ENCODE measurements around the gene PRAMEF18.
"Not testable (repeated sequence)": the region's sequence is repeated elsewhere in the genome, so short reads cannot be mapped to it uniquely, and the experiment has no call there.

Gene PRAMEF18, protein sequence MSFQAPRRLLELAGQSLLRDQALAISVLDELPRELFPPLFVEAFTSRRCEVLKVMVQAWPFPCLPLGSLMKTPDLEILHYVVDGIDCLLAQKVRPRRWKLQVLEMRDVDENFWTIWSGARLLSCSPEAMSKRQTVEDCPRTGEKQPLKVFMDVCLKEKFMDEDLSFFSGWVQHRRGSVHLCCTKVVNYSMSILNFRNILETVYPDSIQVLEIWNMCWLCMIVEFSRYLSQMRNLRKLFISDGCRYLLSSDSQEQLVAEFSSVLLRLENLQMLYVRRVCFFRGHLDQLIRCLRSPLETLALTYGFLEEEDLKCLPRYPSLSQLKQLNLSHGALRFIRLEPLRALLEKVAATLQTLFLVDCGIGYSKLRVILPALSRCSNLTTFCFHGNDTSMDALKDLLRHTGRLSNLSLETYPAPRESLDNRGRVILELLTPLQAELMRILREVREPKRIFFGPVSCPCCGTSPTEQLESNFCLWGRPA

DNA sequence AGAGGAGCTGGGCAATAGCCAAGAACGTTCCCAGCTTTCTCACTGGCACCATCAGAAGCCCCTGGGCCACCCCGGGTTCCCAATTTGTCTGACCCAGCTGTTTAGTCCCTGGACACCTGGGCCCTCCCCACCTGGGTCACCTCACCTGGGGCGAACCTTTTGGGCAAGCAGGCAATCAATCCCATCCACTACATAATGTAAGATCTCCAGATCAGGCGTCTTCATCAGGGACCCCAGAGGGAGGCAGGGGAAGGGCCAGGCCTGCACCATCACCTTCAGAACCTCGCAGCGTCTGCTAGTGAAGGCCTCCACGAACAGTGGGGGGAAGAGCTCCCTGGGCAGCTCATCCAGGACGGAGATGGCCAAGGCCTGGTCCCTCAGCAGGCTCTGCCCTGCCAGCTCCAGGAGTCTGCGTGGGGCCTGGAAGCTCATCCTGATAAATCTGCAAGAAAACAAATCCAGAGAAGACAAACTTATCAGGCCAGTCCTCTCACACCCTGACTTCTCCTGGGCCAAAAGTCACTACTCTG lies at the start of gene PRAMEF18:
TSS of gene PRAMEF18 (minus strand) at position 480 of the 530 bp plus-strand sequence. CDS start at position 432, 48 bp downstream.
- DNase-seq: not testable (repeated sequence)

DNA sequence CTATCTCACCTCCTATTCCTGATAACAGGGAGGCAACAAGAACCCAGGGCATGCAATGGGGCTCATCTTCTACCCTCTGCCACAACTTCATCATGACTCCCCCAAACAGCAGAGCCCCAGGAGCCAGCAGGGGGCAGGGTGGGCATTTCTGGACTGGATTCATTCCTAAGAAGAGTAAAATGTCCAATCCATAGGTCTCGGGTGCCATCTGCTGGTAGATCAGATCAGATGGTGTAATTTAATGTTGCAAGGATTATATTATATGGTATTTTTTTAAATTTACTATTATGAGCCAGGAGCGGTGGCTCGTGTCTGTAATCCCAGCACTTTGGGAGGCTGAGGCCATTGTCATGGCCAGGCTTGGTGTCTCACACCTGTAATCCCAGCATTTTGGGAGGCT lies 39.2 kb upstream of the PRAMEF18 start:
- not testable (repeated sequence) for DNase-seq

DNA sequence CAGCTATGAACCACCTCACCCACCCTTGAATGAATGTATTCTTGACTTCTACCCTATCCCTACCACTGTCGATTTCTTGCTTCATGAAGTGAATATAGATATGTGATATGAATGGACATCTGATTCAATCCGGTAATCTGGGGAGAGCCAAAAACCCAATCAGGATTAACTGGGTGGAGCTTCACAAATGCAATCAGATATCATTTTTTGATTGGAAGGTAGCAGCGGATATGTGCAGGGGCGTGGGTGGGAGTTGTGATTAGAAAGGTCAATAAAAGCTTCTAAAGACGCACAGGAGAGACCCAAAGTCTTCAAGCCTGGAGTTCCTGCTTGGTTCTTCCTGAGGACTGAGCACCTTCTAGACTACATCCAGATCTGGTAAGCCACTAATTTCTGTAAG lies 27.9 kb upstream of the PRAMEF18 start, which contains the start of gene PRAMEF5:
TSS of gene PRAMEF5 (plus strand) at position 301 of the 400 bp plus-strand sequence. CDS start 5,071 bp downstream, outside the sequence.
- not testable (repeated sequence) for DNase-seq

DNA sequence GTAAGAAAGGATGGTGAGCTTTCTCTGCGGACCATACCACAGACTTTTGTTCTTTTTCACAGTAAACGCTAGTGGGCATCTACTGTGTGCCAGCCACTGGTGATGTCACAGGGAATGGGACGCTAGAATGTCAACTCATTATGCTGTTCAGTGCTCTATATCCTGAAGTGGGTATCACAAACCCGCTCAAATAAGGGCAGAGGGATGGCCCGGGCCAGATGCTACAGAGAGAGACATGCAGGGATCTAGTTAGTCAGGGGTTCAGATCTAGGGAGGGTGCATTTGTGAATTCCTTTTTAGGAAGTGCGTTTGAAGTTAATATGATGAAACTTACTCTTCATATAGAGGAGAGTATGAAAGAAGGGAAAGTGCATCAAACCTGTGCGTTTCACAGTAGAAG lies 21.2 kb upstream of the PRAMEF18 start:
- not testable (repeated sequence) for DNase-seq

GRCh38 chr1:13246554-13246871 lies 20.6 kb upstream of the PRAMEF18 start:
- not testable (repeated sequence) for DNase-seq

DNA sequence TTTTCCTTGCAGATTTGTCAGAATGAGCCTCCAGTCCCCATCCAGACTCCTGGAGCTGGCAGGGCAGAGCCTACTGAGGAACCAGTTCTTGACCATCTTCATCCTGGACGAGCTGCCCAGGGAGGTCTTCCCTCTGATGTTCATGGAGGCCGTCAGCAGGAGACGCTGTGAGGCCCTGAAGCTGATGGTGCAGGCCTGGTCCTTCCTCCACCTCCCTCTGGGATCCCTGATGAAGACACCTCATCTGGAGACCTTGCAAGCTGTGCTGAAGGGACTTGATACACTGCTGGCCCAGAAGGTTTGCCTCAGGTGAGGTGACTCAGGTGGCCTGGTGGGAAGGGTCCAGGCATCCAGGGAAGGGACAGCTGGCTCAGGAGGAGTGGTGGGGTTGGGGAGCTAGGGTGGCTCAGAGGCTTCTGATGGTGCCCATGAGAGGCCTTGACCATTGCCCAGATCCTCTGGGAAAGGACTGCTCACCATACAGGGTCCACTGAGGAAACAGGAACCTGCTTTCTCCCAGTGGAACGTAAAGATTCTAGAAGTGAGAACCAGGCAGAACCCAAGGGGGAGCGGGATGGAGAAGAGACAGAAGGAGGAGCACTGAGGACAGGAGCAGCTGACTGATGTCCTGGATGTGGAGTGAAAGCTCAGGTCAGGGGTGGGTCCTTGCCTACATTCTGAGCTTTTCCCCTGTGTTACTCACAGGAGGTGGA lies 20.0 kb upstream of the PRAMEF18 start:
- DNase-seq: not testable (repeated sequence)

DNA sequence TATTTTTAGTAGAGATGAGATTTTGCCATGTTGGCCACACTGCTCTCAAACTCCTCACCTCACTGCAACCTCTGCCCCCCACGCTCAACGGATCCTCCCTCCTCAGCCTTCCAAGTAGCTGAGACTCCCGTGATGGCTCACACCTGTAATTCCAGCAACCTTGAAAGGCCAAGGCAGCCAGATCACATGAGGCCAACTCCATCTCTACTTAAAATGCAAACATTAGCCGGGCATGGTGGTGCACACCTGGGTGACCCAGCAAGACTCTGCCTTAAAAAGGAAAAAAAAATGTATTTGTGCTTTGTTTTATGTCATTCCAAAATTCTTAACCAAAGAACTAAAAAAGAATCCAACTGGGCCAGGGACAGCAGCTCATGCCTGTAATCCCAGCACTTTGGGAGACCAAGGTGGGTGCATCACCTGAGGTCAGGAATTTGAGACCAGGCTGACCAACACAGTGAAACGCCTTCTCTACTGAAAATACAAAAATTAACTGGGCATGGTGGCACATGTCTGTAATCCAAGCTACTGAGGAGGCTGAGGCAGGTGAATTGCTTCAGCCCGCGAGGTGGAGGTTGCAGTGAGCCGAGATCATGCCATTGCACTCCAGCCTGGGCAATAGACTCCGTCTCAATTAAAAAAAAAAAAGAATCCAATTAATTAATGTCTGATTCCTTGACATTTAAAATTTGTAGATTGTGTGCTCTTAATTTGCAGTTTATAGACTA lies 17.7 kb upstream of the PRAMEF18 start:
- not testable (repeated sequence) for DNase-seq

DNA sequence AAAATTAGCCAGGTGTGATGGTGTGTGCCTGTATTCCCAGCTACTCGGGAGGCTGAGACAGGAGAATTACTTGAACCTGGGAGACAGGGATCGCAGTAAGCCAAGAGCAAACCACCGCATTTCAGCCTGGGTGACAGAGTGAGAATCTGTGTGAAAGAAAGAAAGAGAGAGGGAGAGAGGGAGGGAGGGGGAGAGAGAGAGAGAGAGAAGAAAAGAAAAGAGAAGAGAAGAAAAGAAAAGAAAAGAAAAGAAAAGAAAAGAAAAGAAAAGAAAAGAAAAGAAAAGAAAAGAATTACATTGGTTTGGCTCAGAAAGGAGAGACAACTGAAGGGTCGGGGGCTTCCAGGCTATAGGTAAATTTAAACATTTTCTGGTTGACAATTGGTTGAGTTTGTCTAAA lies 13.7 kb upstream of the PRAMEF18 start:
- DNase-seq: not testable (repeated sequence)

- DNase-seq: not testable (repeated sequence)
These were observed 11.6 kb upstream of the PRAMEF18 start for GRCh38 chr1:13237572-13237971.

DNA sequence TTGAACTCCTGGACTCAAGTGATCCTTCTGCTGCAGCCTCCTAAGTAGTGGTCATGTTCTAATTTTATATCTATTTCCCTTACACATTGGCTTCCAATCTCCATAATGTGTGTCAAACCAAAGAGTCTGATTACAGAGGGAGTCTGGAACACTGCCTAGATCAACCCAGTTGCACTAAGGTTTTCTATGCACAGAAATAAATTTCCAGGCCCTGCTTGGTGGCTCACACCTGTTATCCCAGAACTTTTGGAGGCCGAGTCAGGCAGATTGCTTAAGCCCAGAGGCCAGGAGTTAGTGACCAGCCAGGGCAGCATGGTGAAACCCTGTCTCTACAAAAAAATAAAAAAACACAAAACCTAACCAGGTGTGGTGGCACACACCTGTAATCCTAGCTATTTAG lies 8.1 kb upstream of the PRAMEF18 start:
- not testable (repeated sequence) for DNase-seq

GRCh38 chr1:13232056-13232455 lies 6.1 kb upstream of the PRAMEF18 start:
- DNase-seq: not testable (repeated sequence)

DNA sequence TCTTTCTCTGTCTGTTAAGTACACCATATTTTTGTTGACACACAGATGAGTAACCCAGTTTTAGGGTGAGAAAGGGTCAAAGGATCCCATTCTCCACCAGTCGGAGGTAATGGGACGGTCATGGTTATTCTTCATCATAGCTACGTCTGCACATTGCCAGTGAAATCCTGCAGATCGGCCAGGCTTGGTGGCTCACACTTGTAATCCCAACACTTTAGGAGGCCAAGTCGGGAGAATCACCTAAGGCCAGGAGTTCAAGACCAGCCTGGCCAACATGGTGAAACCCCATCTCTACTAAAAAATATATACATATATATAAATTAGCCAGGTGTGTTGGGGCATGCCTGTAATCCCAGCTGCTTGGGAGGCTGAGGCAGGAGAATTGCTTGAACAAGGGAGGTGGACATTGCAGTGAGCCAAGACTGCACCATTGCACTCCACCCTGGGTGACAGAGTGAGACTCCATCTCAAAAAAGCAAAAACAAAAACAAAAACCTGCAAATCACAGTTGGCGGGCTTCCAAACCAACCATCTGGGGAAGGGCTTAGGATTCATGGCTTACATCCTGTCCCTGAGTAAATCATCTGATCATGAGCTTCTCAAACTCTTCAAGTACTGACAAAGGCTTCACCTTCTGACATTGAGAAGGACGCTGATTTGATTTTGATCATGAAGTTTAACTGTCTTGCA lies 5.3 kb upstream of the PRAMEF18 start:
- DNase-seq: not testable (repeated sequence)

- not testable (repeated sequence) for DNase-seq
These were observed 4.6 kb upstream of the PRAMEF18 start for GRCh38 chr1:13230601-13231000.

- not testable (repeated sequence) for DNase-seq
These were observed 4.1 kb upstream of the PRAMEF18 start for GRCh38 chr1:13230096-13230495.

GRCh38 chr1:13228343-13228781 lies 2.4 kb upstream of the PRAMEF18 start:
- DNase-seq: no peak

DNA sequence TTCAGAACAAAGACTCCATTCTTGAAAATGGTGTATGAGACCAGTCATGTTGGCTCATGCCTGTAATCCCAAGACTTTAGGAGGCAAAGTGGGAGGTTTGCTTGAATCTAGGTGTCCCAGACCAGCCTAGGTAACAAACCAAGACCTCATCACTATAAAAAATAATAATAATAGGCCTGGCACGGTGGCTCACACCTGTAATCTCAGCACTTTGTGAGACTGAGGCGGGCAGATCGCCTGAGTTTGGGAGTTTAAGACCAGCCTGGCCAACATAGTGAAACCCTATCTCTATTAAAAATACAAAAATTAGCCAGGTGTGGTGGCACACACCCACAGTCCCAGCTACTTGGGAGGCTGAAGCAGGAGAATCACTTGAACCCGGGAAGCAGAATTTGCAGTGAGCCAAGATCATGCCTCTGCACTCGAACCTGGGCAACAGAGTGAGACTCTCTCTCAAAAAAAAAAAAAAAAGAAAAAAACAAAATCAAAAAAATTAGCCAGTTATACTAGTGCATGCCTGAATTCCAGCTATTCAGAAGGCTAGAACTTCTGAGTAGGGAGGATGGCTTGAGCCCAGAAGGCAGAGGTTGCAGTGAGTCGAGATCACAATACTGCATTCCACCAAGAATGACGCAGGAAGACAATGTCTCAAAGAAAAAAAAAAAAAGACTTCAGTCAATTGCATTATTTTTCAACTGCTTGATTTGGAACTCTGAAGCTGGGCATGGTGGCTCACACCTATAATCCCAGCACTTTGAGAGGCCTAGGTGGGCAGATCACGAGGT lies 1.5 kb upstream of the PRAMEF18 start:
- DNase-seq: not testable (repeated sequence)

GRCh38 chr1:13224480-13225060 lies 1.4 kb downstream of the PRAMEF18 start:
- DNase-seq: no peak

- not testable (repeated sequence) for DNase-seq
These were observed 3.2 kb downstream of the PRAMEF18 start for GRCh38 chr1:13222788-13223187.

DNA sequence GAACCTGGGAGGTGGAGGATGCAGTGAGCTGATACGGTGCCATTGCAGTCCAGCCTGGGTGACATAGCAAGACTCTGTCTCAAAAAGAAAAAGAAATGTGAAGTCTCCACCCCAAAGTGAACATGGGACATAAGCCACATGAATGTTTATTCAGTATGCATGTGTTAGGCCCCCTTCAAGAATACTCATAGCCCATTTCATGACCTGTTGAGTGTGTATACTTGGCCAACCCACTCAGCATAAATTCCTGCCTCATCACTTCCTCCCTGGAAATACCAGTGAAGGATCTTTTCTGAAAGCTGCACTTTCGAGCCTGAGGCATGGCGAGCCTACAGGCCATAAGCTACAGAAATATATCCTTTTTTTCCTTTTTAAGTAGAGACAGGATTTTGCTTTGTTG lies 6.8 kb downstream of the PRAMEF18 start:
- not testable (repeated sequence) for DNase-seq

Measured in amygdala (tissue), 56 donors.